HepG2 (cell line): ENCODE results near the gene RASSF8. TPM values are rescaled to one million over a fixed set of nuclear protein-coding genes. Genes with fewer than 3 reads are reported as not detected.

Experiments
- DNMT3B ChIP-seq: conservative IDR thresholded peaks from 2 replicates; pipeline ENCODE4 v1.6.1; 2016; ENCODE audit warnings: missing biosample characterization, control low read depth
- HCFC1 ChIP-seq: fragments of 150-350 bp; IDR thresholded peaks from 2 replicates; pipeline ENCODE4 v1.6.1; 2014; ENCODE audit warnings: low read depth, low read length
- IRF2 ChIP-seq: IDR thresholded peaks from 2 replicates; pipeline ENCODE4 v1.6.1; 2018; ENCODE audit warnings: missing genetic modification reagents, missing compliant biosample characterization
- KLF11 ChIP-seq: IDR thresholded peaks from 2 replicates; pipeline ENCODE4 v1.6.1; 2016; ENCODE audit warnings: missing compliant biosample characterization
- LCORL ChIP-seq, 2 experiments: fragments of 450-650 bp in 1 of 2; sonication (generic) in 1 of 2; formaldehyde crosslinking in 1 of 2; IDR thresholded peaks; 2 replicates each; pipeline versions ENCODE4 v1.5.0 to v1.6.1; 2017 to 2020; ENCODE audit warnings: antibody characterized with exemption in 1 of 2, missing genetic modification reagents in 1 of 2
- MATR3 ChIP-seq: sonication (generic); formaldehyde crosslinking; IDR thresholded peaks from 2 replicates; pipeline ENCODE4 v1.4.0; 2020; ENCODE audit warnings: missing genetic modification reagents
- NBN ChIP-seq: fragments of 450-650 bp; conservative IDR thresholded peaks from 2 replicates; pipeline ENCODE4 v1.6.1; 2017
- POLR2G ChIP-seq: fragments of 200-400 bp; formaldehyde crosslinking; IDR thresholded peaks from 2 replicates; pipeline ENCODE4 v1.6.1; 2018; ENCODE audit warnings: mild to moderate bottlenecking, low read depth, low read length, moderate library complexity
- SNAPC5 ChIP-seq: sonication (generic); formaldehyde crosslinking; IDR thresholded peaks from 2 replicates; pipeline ENCODE4 v1.8.1; 2023; ENCODE audit warnings: mild to moderate bottlenecking, missing genetic modification reagents, borderline replicate concordance
- SUZ12 ChIP-seq: fragments of 150-350 bp; IDR thresholded peaks from 2 replicates; pipeline ENCODE4 v1.6.1; 2014; ENCODE audit warnings: low read depth, low read length
- TEF ChIP-seq: sonication (generic); formaldehyde crosslinking; IDR thresholded peaks from 2 replicates; pipeline ENCODE4 v1.5.0; 2020; ENCODE audit warnings: missing genetic modification reagents
- THAP7 ChIP-seq: sonication (generic); formaldehyde crosslinking; IDR thresholded peaks from 2 replicates; pipeline ENCODE4 v1.8.1; 2023; ENCODE audit warnings: mild to moderate bottlenecking, missing genetic modification reagents
- ZFP36 ChIP-seq: fragments of 150-350 bp; IDR thresholded peaks from 2 replicates; pipeline ENCODE4 v1.6.1; 2018; ENCODE audit warnings: borderline replicate concordance, low read length, low read depth; ENCODE audit not compliant: partially characterized antibody
- ZFP91 ChIP-seq: sonication (generic); formaldehyde crosslinking; IDR thresholded peaks from 2 replicates; pipeline ENCODE4 v1.9.0; 2022; ENCODE audit warnings: missing genetic modification reagents, mild to moderate bottlenecking, borderline replicate concordance
- ZKSCAN1 ChIP-seq: fragments of 150-350 bp; IDR thresholded peaks from 2 replicates; pipeline ENCODE4 v1.6.1; 2014; ENCODE audit warnings: low read length
- ZKSCAN8 ChIP-seq: IDR thresholded peaks from 2 replicates; pipeline ENCODE4 v1.6.1; 2016; ENCODE audit warnings: borderline replicate concordance, missing genetic modification reagents, missing compliant biosample characterization
- ZMAT3 ChIP-seq: sonication (generic); formaldehyde crosslinking; conservative IDR thresholded peaks from 2 replicates; pipeline ENCODE4 v1.7.0; 2021; ENCODE audit warnings: missing genetic modification reagents
- ZNF335 ChIP-seq: sonication (generic); formaldehyde crosslinking; IDR thresholded peaks from 2 replicates; pipeline ENCODE4 v1.4.0; 2020; ENCODE audit warnings: missing genetic modification reagents
- ZNF546 ChIP-seq: sonication (generic); formaldehyde crosslinking; conservative IDR thresholded peaks from 2 replicates; pipeline ENCODE4 v1.8.1; 2023; ENCODE audit warnings: mild to moderate bottlenecking, missing genetic modification reagents
- ZNF598 ChIP-seq: sonication (generic); formaldehyde crosslinking; IDR thresholded peaks from 2 replicates; pipeline ENCODE4 v1.5.1; 2020; ENCODE audit warnings: mild to moderate bottlenecking, missing genetic modification reagents, borderline replicate concordance
- polyA plus RNA-seq, 8 experiments: library from polyadenylated mRNA; depleted of rRNA in 3 of 8; stranded (reverse) in 7 of 8; unstranded in 1 of 8; fragments of >200 nt; fragmentation: Illumina TruSeq in 4 of 8; extraction: Trizol in 4 of 8; gene quantifications; 2 replicates each; pipeline versions ENCODE4 v1.2.1 to v1.2.3, GENCODE V29; 2011 to 2016; ENCODE audit warnings: low read depth in 4 of 8, missing spikeins in 1 of 8, mixed read lengths in 1 of 8; ENCODE audit not compliant: insufficient read depth in 1 of 8
- total RNA-seq, 5 experiments: library from RNA; depleted of rRNA; stranded (reverse); fragments of >200 nt; fragmentation: Illumina TruSeq; extraction: Trizol; gene quantifications; 2 replicates each; pipeline ENCODE4 v1.2.3, GENCODE V29; 2016; ENCODE audit warnings: low read depth in 1 of 5
- TF ChIP-seq, protein P1 (sequence below): sonication (generic); formaldehyde crosslinking; IDR thresholded peaks from 2 replicates; pipeline ENCODE4 v1.4.0; 2020; ENCODE audit warnings: mild to moderate bottlenecking, missing genetic modification reagents
- TF ChIP-seq, protein P2 (sequence below): sonication (generic); formaldehyde crosslinking; IDR thresholded peaks from 2 replicates; pipeline ENCODE4 v1.9.0; 2022; ENCODE audit warnings: low read depth, missing genetic modification reagents

RASSF8 gene
- total and polyA plus RNA-seq, 2 of the 13 experiments (the other 11 are each of a cell fraction or from before 2014, with no cell fraction given), result 0.82 to 9.2 TPM

- TF ChIP-seq ZFP91 (CRISPR knock-in tag) (peak; percentile 78), NBN (no peak), KLF11 (CRISPR knock-in tag) (no peak), ZKSCAN8 (CRISPR knock-in tag) (no peak), ZKSCAN1 (no peak), SUZ12 (no peak), ZNF335 (CRISPR knock-in tag) (no peak), SNAPC5 (CRISPR knock-in tag) (no peak), HCFC1 (no peak), LCORL (IDR thresholded peaks at IDR 0.05) (no peak), LCORL (CRISPR knock-in tag; IDR thresholded peaks at IDR 0.05) (peak; percentile 60; the same call in 1 of the 2 replicates), ZMAT3 (CRISPR knock-in tag) (peak; percentile 82), ZNF598 (CRISPR knock-in tag) (peak; percentile 79), DNMT3B (CRISPR knock-in tag) (peak; percentile 87; the same call in 1 of the 2 replicates), THAP7 (no peak; the same call in 1 of the 2 replicates), ZNF546 (CRISPR knock-in tag) (no peak), MATR3 (CRISPR knock-in tag) (no peak), TEF (CRISPR knock-in tag) (no peak), POLR2G (peak; percentile 33; the same call in 1 of the 2 replicates), IRF2 (peak; percentile 77), ZFP36 (no peak)
- TF ChIP-seq, protein P1, sequence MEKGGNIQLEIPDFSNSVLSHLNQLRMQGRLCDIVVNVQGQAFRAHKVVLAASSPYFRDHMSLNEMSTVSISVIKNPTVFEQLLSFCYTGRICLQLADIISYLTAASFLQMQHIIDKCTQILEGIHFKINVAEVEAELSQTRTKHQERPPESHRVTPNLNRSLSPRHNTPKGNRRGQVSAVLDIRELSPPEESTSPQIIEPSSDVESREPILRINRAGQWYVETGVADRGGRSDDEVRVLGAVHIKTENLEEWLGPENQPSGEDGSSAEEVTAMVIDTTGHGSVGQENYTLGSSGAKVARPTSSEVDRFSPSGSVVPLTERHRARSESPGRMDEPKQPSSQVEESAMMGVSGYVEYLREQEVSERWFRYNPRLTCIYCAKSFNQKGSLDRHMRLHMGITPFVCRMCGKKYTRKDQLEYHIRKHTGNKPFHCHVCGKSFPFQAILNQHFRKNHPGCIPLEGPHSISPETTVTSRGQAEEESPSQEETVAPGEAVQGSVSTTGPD (CRISPR knock-in tag), result no peak
- TF ChIP-seq, protein P2, sequence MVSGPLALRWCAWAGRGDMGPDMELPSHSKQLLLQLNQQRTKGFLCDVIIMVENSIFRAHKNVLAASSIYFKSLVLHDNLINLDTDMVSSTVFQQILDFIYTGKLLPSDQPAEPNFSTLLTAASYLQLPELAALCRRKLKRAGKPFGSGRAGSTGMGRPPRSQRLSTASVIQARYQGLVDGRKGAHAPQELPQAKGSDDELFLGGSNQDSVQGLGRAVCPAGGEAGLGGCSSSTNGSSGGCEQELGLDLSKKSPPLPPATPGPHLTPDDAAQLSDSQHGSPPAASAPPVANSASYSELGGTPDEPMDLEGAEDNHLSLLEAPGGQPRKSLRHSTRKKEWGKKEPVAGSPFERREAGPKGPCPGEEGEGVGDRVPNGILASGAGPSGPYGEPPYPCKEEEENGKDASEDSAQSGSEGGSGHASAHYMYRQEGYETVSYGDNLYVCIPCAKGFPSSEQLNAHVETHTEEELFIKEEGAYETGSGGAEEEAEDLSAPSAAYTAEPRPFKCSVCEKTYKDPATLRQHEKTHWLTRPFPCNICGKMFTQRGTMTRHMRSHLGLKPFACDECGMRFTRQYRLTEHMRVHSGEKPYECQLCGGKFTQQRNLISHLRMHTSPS (CRISPR knock-in tag), result no peak
Measured at GRCh38 chr12:26113853-26114719, 155.6 kb downstream of the RASSF8 start (continued).
